Sigmoid colon (tissue), 4 donors: Measurements from ENCODE around the gene RFC2.

Experiments
- CTCF ChIP-seq, 4 experiments: fragments of 450-650 bp in 3 of 4; fragments of 200-600 bp in 1 of 4; IDR thresholded peaks; one replicate each; pipeline ENCODE4 v1.5.1; 2016 to 2019; ENCODE audit warnings: antibody characterized with exemption in 4 of 4, mild to moderate bottlenecking in 3 of 4, moderate library complexity in 2 of 4
- POLR2AphosphoS5 ChIP-seq, 4 donors: sonication (generic); formaldehyde crosslinking; IDR thresholded peaks; one replicate each; pipeline ENCODE4 v1.6.1; 2017; ENCODE audit warnings: antibody characterized with exemption in 4 of 4

DNA sequence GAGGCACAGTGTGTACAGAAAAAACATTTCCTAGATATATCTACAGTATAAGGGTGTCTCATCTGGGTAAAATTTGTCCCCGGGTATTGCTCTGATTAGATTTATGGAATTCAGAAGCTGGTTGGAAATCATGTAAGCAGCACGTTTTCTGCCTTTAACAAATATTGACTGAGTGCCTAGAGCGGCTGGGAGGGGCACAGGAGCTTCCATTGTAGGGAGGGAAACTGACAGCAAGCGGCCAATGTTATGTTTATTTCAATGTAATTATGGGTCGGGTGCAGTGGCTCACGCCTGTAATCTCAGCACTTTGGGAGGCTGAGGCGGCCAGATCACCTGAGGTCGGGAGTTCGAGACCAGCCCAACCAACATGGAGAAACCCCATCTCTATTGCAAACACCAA lies 4.4 kb upstream of the RFC2 start:
- TF ChIP-seq CTCF (IDR thresholded peaks at IDR 0.05) = no peak
- no peak for TF ChIP-seq POLR2AphosphoS5 (IDR thresholded peaks at IDR 0.05)
